Hematopoietic multipotent progenitor cell treated with erythropoietin and hydrocortisone succinate and interleukin-3 and kit ligand, for 8 days (in vitro differentiated cells): ENCODE measurements around the gene DMTF1.
"Not testable (repeated sequence)": the region's sequence is repeated elsewhere in the genome, so short reads cannot be mapped to it uniquely, and the experiment has no call there.

Experiments
- DNase-seq: peaks from one replicate; pipeline ENCODE4 v3.0.0-alpha.2; 2015

Gene DMTF1

GRCh38 chr7:87152112-87152896, at the start of gene DMTF1:
Gene DMTF1 (plus strand): TSS chr7:87152453. CDS start chr7:87164942, 12,489 bp downstream.
- peak; percentile 93 for DNase-seq

- DNase-seq = no peak
Observed at GRCh38 chr7:87105401-87105800, 46.9 kb upstream of the DMTF1 start.

GRCh38 chr7:87106974-87107612, 45.2 kb upstream of the DMTF1 start:
- DNase-seq = peak; percentile 33

- DNase-seq = peak; percentile 55
Observed at GRCh38 chr7:87107949-87108776, 44.1 kb upstream of the DMTF1 start.

- no peak for DNase-seq
Observed at GRCh38 chr7:87110778-87111177, 41.5 kb upstream of the DMTF1 start.

- peak; percentile 8 for DNase-seq
Observed at GRCh38 chr7:87111877-87112276, 40.4 kb upstream of the DMTF1 start.

GRCh38 chr7:87113077-87113476, 39.2 kb upstream of the DMTF1 start:
- DNase-seq = no peak

GRCh38 chr7:87113904-87114303, 38.3 kb upstream of the DMTF1 start:
- not testable (repeated sequence) for DNase-seq

- not testable (repeated sequence) for DNase-seq
Observed at GRCh38 chr7:87115772-87116171, 36.5 kb upstream of the DMTF1 start.

GRCh38 chr7:87116315-87116714, 35.9 kb upstream of the DMTF1 start:
- DNase-seq = no peak

GRCh38 chr7:87119581-87119980, 32.7 kb upstream of the DMTF1 start:
- DNase-seq = no peak

- DNase-seq = peak; percentile 18
Observed at GRCh38 chr7:87123105-87123504, 29.1 kb upstream of the DMTF1 start.

- DNase-seq = no peak
Observed at GRCh38 chr7:87127019-87127418, 25.2 kb upstream of the DMTF1 start.

GRCh38 chr7:87128861-87129267, 23.4 kb upstream of the DMTF1 start:
- no peak for DNase-seq

GRCh38 chr7:87129332-87129731, 22.9 kb upstream of the DMTF1 start:
- no peak for DNase-seq

- no peak for DNase-seq
Observed at GRCh38 chr7:87129848-87130247, 22.4 kb upstream of the DMTF1 start.

GRCh38 chr7:87131771-87132170, 20.5 kb upstream of the DMTF1 start:
- DNase-seq = no peak

- no peak for DNase-seq
Observed at GRCh38 chr7:87137271-87137670, 15.0 kb upstream of the DMTF1 start.

GRCh38 chr7:87139514-87139913, 12.7 kb upstream of the DMTF1 start:
- no peak for DNase-seq

- DNase-seq = peak; percentile 65
Observed at GRCh38 chr7:87140271-87140748, 11.9 kb upstream of the DMTF1 start.

GRCh38 chr7:87144173-87144657, 8.0 kb upstream of the DMTF1 start:
- no peak for DNase-seq

- DNase-seq = no peak
Observed at GRCh38 chr7:87146740-87147386, 5.4 kb upstream of the DMTF1 start.

GRCh38 chr7:87147500-87147899, 4.8 kb upstream of the DMTF1 start:
- no peak for DNase-seq
